Sigmoid colon (tissue), 7 donors: Measurements from ENCODE around the gene RHBDF1. TPM values are rescaled to one million over a fixed set of nuclear protein-coding genes. Genes with fewer than 3 reads are reported as not detected.

Experiments
- DNase-seq: peaks from one replicate; pipeline ENCODE4 v3.0.0-alpha.2; 2019
- H3K27ac ChIP-seq, 4 donors: fragments of 200-600 bp; sonication (generic); one replicate each; pipeline ENCODE4 v1.5.1; 2016 to 2019; ENCODE audit warnings: mild to moderate bottlenecking in 1 of 4
- H3K27me3 ChIP-seq, 3 donors: fragments of 200-600 bp; sonication (generic); one replicate each; pipeline ENCODE4 v1.5.1; 2019; ENCODE audit warnings: mild to moderate bottlenecking in 1 of 3
- H3K36me3 ChIP-seq, 4 donors: fragments of 200-600 bp; sonication (generic); one replicate each; pipeline ENCODE4 v1.5.1; 2016 to 2019
- H3K4me1 ChIP-seq, 4 donors: fragments of 200-600 bp; sonication (generic); one replicate each; pipeline ENCODE4 v1.5.1; 2017 to 2019
- H3K4me3 ChIP-seq, 4 donors: fragments of 200-600 bp; sonication (generic); one replicate each; pipeline ENCODE4 v1.5.1; 2017 to 2019; ENCODE audit warnings: mild to moderate bottlenecking in 2 of 4, moderate library complexity in 1 of 4
- H3K9me3 ChIP-seq, 4 donors: fragments of 200-600 bp in 3 of 4; sonication (generic) in 3 of 4; one replicate each; pipeline versions ENCODE4 v1.5.1 to v1.6.1; 2013 to 2019
- CTCF ChIP-seq, 4 experiments: fragments of 450-650 bp in 3 of 4; fragments of 200-600 bp in 1 of 4; IDR thresholded peaks; one replicate each; pipeline ENCODE4 v1.5.1; 2016 to 2019; ENCODE audit warnings: antibody characterized with exemption in 4 of 4, mild to moderate bottlenecking in 3 of 4, moderate library complexity in 2 of 4
- EP300 ChIP-seq, 4 donors: sonication (generic); formaldehyde crosslinking; IDR thresholded peaks; one replicate each; pipeline ENCODE4 v1.6.1; 2017; ENCODE audit warnings: antibody characterized with exemption in 4 of 4
- POLR2A ChIP-seq, 2 donors: fragments of 450-650 bp; IDR thresholded peaks; one replicate each; pipeline ENCODE4 v1.6.1; 2016; ENCODE audit warnings: antibody characterized with exemption in 2 of 2, mild to moderate bottlenecking in 2 of 2, moderate library complexity in 2 of 2
- POLR2AphosphoS5 ChIP-seq, 4 donors: sonication (generic); formaldehyde crosslinking; IDR thresholded peaks; one replicate each; pipeline ENCODE4 v1.6.1; 2017; ENCODE audit warnings: antibody characterized with exemption in 4 of 4
- WGBS, 2 donors: extraction: QIAGEN DNeasy Blood & Tissue Kit; methylation state at CpG; one replicate each; pipeline ENCODE4 v1.1.7; 2013; 5-methylcytosine and 5-hydroxymethylcytosine counted together
- intact Hi-C: fragments of 100-400 bp; cut with DNase I; formaldehyde crosslinking; loops from one replicate; pipeline ENCODE4 v1.15.1; 2023
- polyA plus RNA-seq, 3 donors: library from polyadenylated mRNA; stranded (reverse); fragments of 200-250 nt; gene quantifications; one replicate each; pipeline ENCODE4 v1.2.3, GENCODE V29; 2013
- total RNA-seq, 4 donors: library from RNA; depleted of rRNA; stranded (reverse); fragments of >200 nt; gene quantifications; one replicate each; pipeline ENCODE4 v1.1.0, GENCODE V29; 2016
- donor health status: healthy with polysubstance abuse.
- donor health status: Bipolar disorder and iron deficiency.
- donor health status: healthy.

Gene RHBDF1
- total and polyA plus RNA-seq, 7 donors, result 6.0 to 42.1 (median 18.2) TPM

DNA sequence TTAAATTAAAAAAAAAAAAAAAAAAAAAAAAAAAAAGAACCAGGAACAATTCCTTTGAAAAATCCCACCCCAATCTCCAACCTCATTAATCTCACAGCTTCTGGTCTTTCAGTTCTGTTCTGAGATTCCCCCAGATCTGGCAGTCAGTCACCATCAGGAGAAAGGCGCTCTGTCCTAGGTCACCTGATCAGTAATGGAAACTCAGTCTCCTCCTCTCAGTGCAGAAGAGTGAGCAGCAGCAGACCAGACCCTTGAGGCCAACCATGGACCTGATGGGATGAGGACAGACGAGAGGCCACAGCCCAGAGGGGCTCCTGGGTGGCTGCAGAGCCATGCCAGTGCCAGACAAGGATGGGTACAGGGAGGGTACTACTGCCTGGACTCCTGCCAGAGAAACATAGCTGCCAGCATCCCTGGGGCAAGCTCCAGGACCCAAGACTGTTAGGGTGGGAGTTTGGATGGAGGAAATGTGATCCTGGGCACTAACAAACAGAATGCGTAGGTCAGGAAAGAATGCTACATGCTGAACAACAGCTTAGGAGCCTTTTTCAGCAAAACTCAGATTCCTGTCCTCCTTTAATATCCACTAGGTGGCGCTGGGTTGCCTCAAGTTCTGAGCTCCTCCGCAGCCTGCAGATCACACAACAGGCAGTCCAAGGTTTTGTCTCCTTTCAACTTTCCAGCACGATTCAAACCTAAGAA is 34.3 kb upstream of the RHBDF1 start:
- H3K36me3 ChIP-seq, result peaks cover 0 to 31% (median 10%) of the 10 kb centered on the region in 4 donors
- no peak for DNase-seq

GRCh38 chr16:105521-105920 is 33.1 kb upstream of the RHBDF1 start:
- no peak for TF ChIP-seq EP300 (IDR thresholded peaks at IDR 0.05)
- TF ChIP-seq POLR2A (IDR thresholded peaks at IDR 0.05), result no peak
- no peak for TF ChIP-seq POLR2AphosphoS5 (IDR thresholded peaks at IDR 0.05)
- TF ChIP-seq CTCF (IDR thresholded peaks at IDR 0.05), result no peak
- 95 to 96% methylated on average over 6 of the region's 6 CpGs for WGBS, 2 donors
- Histone ChIP-seq H3K36me3 (peaks cover 0 to 18% (median 8%) of the 10 kb centered on the region in 4 donors), H3K4me1 (peaks cover 0 to 15% (median 0%) of the 10 kb centered on the region in 4 donors), H3K4me3 (no peak overlapping the region), H3K27me3 (no peaks in the 10 kb centered on the region), H3K9me3 (no peaks in the 10 kb centered on the region), H3K27ac (no peak overlapping the region)
- intact Hi-C loops, result no loop called here
- DNase-seq, result no peak

More for the DNA sequence above, 34.3 kb upstream of the RHBDF1 start:
- Histone ChIP-seq H3K27ac (no peak overlapping the region), H3K4me3 (no peak overlapping the region), H3K9me3 (no peaks in the 10 kb centered on the region), H3K4me1 (peaks cover 0 to 7% (median 0%) of the 10 kb centered on the region in 4 donors), H3K27me3 (no peaks in the 10 kb centered on the region)
- TF ChIP-seq EP300 (IDR thresholded peaks at IDR 0.05), result no peak
- TF ChIP-seq CTCF (IDR thresholded peaks at IDR 0.05), result peak; percentile 20 to 83 (median 74)
- intact Hi-C loops, result loop anchor here (1.0 kb wide), 1 partner anchor 75 kb away; no protein-coding TSS in a partner anchor
- 31 to 38% methylated on average over 6 of the region's 6 CpGs for WGBS, 2 donors

- TF ChIP-seq POLR2AphosphoS5 (IDR thresholded peaks at IDR 0.05) (no peak), POLR2A (IDR thresholded peaks at IDR 0.05) (no peak), EP300 (IDR thresholded peaks at IDR 0.05) (no peak), CTCF (IDR thresholded peaks at IDR 0.05) (no peak)
- intact Hi-C loops, result no loop called here
- H3K27ac ChIP-seq, result no peak overlapping the region
- no peaks in the 10 kb centered on the region for H3K27me3 ChIP-seq
- no peak for DNase-seq
- H3K9me3 ChIP-seq, result no peaks in the 10 kb centered on the region
- H3K36me3 ChIP-seq, result peaks cover 0 to 17% (median 6%) of the 10 kb centered on the region in 4 donors
- 75 to 87% methylated on average over 3 of the region's 3 CpGs for WGBS, 2 donors
- H3K4me3 ChIP-seq, result no peak overlapping the region
- peaks cover 0 to 15% (median 0%) of the 10 kb centered on the region in 4 donors for H3K4me1 ChIP-seq
Measured at GRCh38 chr16:104928-105327, 32.5 kb upstream of the RHBDF1 start.

GRCh38 chr16:104355-104754 is 31.9 kb upstream of the RHBDF1 start:
- Histone ChIP-seq H3K9me3 (no peaks in the 10 kb centered on the region), H3K4me3 (no peak overlapping the region), H3K36me3 (peaks cover 0 to 11% (median 4%) of the 10 kb centered on the region in 4 donors), H3K27ac (no peak overlapping the region), H3K27me3 (no peaks in the 10 kb centered on the region), H3K4me1 (peaks cover 0 to 15% (median 0%) of the 10 kb centered on the region in 4 donors)
- TF ChIP-seq POLR2A (IDR thresholded peaks at IDR 0.05) (no peak), CTCF (IDR thresholded peaks at IDR 0.05) (no peak)
- 89 to 93% methylated on average over 5 of the region's 5 CpGs for WGBS, 2 donors
- intact Hi-C loops, result no loop called here
- DNase-seq, result no peak
